GM12878 (cell line): ENCODE results near the gene LGI1. TPM values are rescaled to one million over a fixed set of nuclear protein-coding genes. Genes with fewer than 3 reads are reported as not detected.

ENCODE experiments used
- ATF7 ChIP-seq: fragments of 450-650 bp; IDR thresholded peaks from 2 replicates; pipeline ENCODE4 v1.6.1; 2016; ENCODE audit warnings: low read depth, mild to moderate bottlenecking
- BACH1 ChIP-seq: fragments of 450-650 bp; IDR thresholded peaks from 2 replicates; pipeline ENCODE4 v1.6.1; 2017; ENCODE audit warnings: mild to moderate bottlenecking, borderline replicate concordance
- DPF2 ChIP-seq: fragments of 450-650 bp; IDR thresholded peaks from 2 replicates; pipeline ENCODE4 v1.6.1; 2017; ENCODE audit warnings: mild to moderate bottlenecking
- ETV6 ChIP-seq, 2 experiments: fragments of 450-650 bp in 1 of 2; IDR thresholded peaks in 1 of 2; conservative IDR thresholded peaks in 1 of 2; 2 replicates each; pipeline ENCODE4 v1.6.1; 2014; ENCODE audit warnings: antibody characterized with exemption in 1 of 2, borderline replicate concordance in 1 of 2, low read depth in 1 of 2, mild to moderate bottlenecking in 1 of 2, moderate library complexity in 1 of 2
- FOXK2 ChIP-seq: fragments of 450-650 bp; IDR thresholded peaks from 2 replicates; pipeline ENCODE4 v1.6.1; 2017; ENCODE audit warnings: mild to moderate bottlenecking, moderate library complexity
- GABPA ChIP-seq: IDR thresholded peaks from 2 replicates; pipeline ENCODE4 v1.6.1; 2014; ENCODE audit warnings: antibody characterized with exemption, low read depth, mild to moderate bottlenecking, inconsistent platforms
- HCFC1 ChIP-seq: fragments of 150-350 bp; IDR thresholded peaks from 2 replicates; pipeline ENCODE4 v1.6.1; 2014; ENCODE audit warnings: low read length
- NFIC ChIP-seq: IDR thresholded peaks from 2 replicates; pipeline ENCODE4 v1.6.1; 2012; ENCODE audit warnings: low read depth, mild to moderate bottlenecking, inconsistent platforms, low read length, moderate library complexity
- NFYB ChIP-seq: IDR thresholded peaks from 2 replicates; pipeline ENCODE4 v1.6.1; 2011; ENCODE audit warnings: low read depth, mild to moderate bottlenecking, low read length, improper control_type of control experiment, moderate library complexity; ENCODE audit not compliant: insufficient read depth
- PML ChIP-seq: IDR thresholded peaks from 2 replicates; pipeline ENCODE4 v1.6.1; 2012; ENCODE audit warnings: low read length, inconsistent platforms
- POLR2A ChIP-seq: IDR thresholded peaks from 2 replicates; pipeline ENCODE4 v1.6.1; 2011; ENCODE audit warnings: low read depth, mild to moderate bottlenecking, low read length
- RAD21 ChIP-seq: IDR thresholded peaks from 2 replicates; pipeline ENCODE4 v1.6.1; 2011; ENCODE audit warnings: mild to moderate bottlenecking, low read depth, low read length, moderate library complexity; ENCODE audit not compliant: insufficient read depth
- SMARCA5 ChIP-seq: fragments of 450-650 bp; IDR thresholded peaks from 2 replicates; pipeline ENCODE4 v1.6.1; 2017; ENCODE audit warnings: mild to moderate bottlenecking
- SP1 ChIP-seq: IDR thresholded peaks from one replicate; pipeline ENCODE4 v1.6.1; 2011; ENCODE audit warnings: low read depth, low read length
- SREBF1 ChIP-seq: IDR thresholded peaks from 2 replicates; pipeline ENCODE4 v1.6.1; 2012; ENCODE audit warnings: mild to moderate bottlenecking, low read length
- TAF1 ChIP-seq: IDR thresholded peaks from 2 replicates; pipeline ENCODE4 v1.6.1; 2011; ENCODE audit warnings: mild to moderate bottlenecking, low read depth, low read length, borderline replicate concordance
- ZNF384 ChIP-seq: IDR thresholded peaks from 2 replicates; pipeline ENCODE4 v1.6.1; 2012; ENCODE audit warnings: low read depth, mild to moderate bottlenecking, low read length, improper control_type of control experiment, borderline replicate concordance
- polyA plus RNA-seq, 11 experiments: library from polyadenylated mRNA; depleted of rRNA in 4 of 11; unstranded in 6 of 11; stranded (reverse) in 5 of 11; fragments of >200 nt; fragmentation: Nextera tagmentation in 4 of 11; fragmentation: Illumina TruSeq in 1 of 11; extraction: Ambion mirVana in 4 of 11; extraction: Trizol in 1 of 11; gene quantifications; 1 replicate in 1 of 11; 2 replicates in 10 of 11; pipeline versions ENCODE4 v1.2.1 to v1.2.3, GENCODE V29; 2011 to 2016; ENCODE audit warnings: inconsistent platforms in 2 of 11, missing spikeins in 2 of 11, low read depth in 1 of 11
- total RNA-seq, 4 experiments: library from RNA; depleted of rRNA in 3 of 4; stranded (reverse); fragments of >200 nt in 3 of 4; fragmentation: Illumina TruSeq in 1 of 4; extraction: Trizol in 1 of 4; gene quantifications; 2 replicates each; pipeline versions ENCODE4 v1.2.1 to v1.2.3, GENCODE V29; 2013 to 2021
- TF ChIP-seq, protein P1 (sequence below): IDR thresholded peaks from 2 replicates; pipeline ENCODE4 v1.6.1; 2012; ENCODE audit warnings: low read depth, low read length, improper control_type of control experiment
- TF ChIP-seq, protein P2 (sequence below): fragments of 450-650 bp; conservative IDR thresholded peaks from 2 replicates; pipeline ENCODE4 v1.6.1; 2017; ENCODE audit warnings: mild to moderate bottlenecking, moderate library complexity
- TF ChIP-seq, protein P3 (sequence below): fragments of 450-650 bp; IDR thresholded peaks from 2 replicates; pipeline ENCODE4 v1.6.1; 2017; ENCODE audit warnings: mild to moderate bottlenecking
- TF ChIP-seq, protein P4 (sequence below): fragments of 450-650 bp; formaldehyde crosslinking; IDR thresholded peaks from 2 replicates; pipeline ENCODE4 v1.4.0; 2020; ENCODE audit warnings: mild to moderate bottlenecking, moderate library complexity

The LGI1 gene
- total and polyA plus RNA-seq, 10 of the 15 experiments (the other 5 are each of a cell fraction or from before 2014, with no cell fraction given), result not detected

DNA sequence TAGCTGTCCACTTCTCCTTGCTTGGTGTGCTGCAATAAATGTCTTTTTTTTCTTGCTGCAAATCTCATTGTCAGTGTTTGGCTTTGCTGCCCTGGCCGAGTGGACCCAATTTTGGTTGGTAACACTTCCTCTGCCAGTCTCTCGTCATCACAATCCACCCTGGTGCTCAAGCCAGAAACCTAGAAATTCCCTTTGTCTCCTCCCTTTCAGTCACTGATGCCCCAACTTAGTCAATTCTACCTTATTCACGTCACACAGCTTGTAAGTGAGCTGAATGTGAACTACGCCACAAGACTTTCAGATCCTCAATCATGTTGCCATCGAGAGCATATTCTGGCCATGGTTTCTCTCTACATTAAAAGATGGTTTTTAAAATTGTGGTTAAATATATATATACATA is 42.4 kb upstream of the LGI1 start (continued):
- TF ChIP-seq POLR2A, result no peak
- no peak for TF ChIP-seq FOXK2
- TF ChIP-seq, protein P1, sequence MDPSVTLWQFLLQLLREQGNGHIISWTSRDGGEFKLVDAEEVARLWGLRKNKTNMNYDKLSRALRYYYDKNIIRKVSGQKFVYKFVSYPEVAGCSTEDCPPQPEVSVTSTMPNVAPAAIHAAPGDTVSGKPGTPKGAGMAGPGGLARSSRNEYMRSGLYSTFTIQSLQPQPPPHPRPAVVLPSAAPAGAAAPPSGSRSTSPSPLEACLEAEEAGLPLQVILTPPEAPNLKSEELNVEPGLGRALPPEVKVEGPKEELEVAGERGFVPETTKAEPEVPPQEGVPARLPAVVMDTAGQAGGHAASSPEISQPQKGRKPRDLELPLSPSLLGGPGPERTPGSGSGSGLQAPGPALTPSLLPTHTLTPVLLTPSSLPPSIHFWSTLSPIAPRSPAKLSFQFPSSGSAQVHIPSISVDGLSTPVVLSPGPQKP, result no peak
- peak; percentile 88; the same call in 1 of the 2 replicates for TF ChIP-seq BACH1
- TF ChIP-seq TAF1, result no peak
- no peak for TF ChIP-seq SMARCA5
- TF ChIP-seq ETV6 (conservative IDR thresholded peaks at IDR 0.05 in 1 of 2, IDR thresholded peaks at IDR 0.05 in 1 of 2; ENCODE audit: borderline replicate concordance in 1 of 2, low read depth in 1 of 2), result no peak
- TF ChIP-seq, protein P2, sequence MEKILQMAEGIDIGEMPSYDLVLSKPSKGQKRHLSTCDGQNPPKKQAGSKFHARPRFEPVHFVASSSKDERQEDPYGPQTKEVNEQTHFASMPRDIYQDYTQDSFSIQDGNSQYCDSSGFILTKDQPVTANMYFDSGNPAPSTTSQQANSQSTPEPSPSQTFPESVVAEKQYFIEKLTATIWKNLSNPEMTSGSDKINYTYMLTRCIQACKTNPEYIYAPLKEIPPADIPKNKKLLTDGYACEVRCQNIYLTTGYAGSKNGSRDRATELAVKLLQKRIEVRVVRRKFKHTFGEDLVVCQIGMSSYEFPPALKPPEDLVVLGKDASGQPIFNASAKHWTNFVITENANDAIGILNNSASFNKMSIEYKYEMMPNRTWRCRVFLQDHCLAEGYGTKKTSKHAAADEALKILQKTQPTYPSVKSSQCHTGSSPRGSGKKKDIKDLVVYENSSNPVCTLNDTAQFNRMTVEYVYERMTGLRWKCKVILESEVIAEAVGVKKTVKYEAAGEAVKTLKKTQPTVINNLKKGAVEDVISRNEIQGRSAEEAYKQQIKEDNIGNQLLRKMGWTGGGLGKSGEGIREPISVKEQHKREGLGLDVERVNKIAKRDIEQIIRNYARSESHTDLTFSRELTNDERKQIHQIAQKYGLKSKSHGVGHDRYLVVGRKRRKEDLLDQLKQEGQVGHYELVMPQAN, result no peak
- TF ChIP-seq DPF2, result peak; percentile 90
- TF ChIP-seq PML, result no peak
- no peak for TF ChIP-seq NFYB
- TF ChIP-seq SP1, result no peak
- TF ChIP-seq, protein P3, sequence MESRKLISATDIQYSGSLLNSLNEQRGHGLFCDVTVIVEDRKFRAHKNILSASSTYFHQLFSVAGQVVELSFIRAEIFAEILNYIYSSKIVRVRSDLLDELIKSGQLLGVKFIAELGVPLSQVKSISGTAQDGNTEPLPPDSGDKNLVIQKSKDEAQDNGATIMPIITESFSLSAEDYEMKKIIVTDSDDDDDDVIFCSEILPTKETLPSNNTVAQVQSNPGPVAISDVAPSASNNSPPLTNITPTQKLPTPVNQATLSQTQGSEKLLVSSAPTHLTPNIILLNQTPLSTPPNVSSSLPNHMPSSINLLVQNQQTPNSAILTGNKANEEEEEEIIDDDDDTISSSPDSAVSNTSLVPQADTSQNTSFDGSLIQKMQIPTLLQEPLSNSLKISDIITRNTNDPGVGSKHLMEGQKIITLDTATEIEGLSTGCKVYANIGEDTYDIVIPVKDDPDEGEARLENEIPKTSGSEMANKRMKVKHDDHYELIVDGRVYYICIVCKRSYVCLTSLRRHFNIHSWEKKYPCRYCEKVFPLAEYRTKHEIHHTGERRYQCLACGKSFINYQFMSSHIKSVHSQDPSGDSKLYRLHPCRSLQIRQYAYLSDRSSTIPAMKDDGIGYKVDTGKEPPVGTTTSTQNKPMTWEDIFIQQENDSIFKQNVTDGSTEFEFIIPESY, result no peak
- no peak for TF ChIP-seq SREBF1
- TF ChIP-seq, protein P4, sequence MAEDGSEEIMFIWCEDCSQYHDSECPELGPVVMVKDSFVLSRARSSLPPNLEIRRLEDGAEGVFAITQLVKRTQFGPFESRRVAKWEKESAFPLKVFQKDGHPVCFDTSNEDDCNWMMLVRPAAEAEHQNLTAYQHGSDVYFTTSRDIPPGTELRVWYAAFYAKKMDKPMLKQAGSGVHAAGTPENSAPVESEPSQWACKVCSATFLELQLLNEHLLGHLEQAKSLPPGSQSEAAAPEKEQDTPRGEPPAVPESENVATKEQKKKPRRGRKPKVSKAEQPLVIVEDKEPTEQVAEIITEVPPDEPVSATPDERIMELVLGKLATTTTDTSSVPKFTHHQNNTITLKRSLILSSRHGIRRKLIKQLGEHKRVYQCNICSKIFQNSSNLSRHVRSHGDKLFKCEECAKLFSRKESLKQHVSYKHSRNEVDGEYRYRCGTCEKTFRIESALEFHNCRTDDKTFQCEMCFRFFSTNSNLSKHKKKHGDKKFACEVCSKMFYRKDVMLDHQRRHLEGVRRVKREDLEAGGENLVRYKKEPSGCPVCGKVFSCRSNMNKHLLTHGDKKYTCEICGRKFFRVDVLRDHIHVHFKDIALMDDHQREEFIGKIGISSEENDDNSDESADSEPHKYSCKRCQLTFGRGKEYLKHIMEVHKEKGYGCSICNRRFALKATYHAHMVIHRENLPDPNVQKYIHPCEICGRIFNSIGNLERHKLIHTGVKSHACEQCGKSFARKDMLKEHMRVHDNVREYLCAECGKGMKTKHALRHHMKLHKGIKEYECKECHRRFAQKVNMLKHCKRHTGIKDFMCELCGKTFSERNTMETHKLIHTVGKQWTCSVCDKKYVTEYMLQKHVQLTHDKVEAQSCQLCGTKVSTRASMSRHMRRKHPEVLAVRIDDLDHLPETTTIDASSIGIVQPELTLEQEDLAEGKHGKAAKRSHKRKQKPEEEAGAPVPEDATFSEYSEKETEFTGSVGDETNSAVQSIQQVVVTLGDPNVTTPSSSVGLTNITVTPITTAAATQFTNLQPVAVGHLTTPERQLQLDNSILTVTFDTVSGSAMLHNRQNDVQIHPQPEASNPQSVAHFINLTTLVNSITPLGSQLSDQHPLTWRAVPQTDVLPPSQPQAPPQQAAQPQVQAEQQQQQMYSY, result no peak
- TF ChIP-seq GABPA, result no peak
- no peak for TF ChIP-seq HCFC1
- no peak for TF ChIP-seq ZNF384
- TF ChIP-seq RAD21, result no peak
- peak; percentile 91 for TF ChIP-seq ATF7
- TF ChIP-seq NFIC, result peak; percentile 71; the same call in 1 of the 2 replicates
